ENCODE data around the gene IKZF2. TPM values are rescaled to one million over a fixed set of nuclear protein-coding genes. Genes with fewer than 3 reads are reported as not detected.

The IKZF2 gene
- total and polyA plus RNA-seq, 10 of the 15 experiments (the other 5 are each of a cell fraction or from before 2014, with no cell fraction given), result 15.2 to 266 (median 87.2) TPM

DNA sequence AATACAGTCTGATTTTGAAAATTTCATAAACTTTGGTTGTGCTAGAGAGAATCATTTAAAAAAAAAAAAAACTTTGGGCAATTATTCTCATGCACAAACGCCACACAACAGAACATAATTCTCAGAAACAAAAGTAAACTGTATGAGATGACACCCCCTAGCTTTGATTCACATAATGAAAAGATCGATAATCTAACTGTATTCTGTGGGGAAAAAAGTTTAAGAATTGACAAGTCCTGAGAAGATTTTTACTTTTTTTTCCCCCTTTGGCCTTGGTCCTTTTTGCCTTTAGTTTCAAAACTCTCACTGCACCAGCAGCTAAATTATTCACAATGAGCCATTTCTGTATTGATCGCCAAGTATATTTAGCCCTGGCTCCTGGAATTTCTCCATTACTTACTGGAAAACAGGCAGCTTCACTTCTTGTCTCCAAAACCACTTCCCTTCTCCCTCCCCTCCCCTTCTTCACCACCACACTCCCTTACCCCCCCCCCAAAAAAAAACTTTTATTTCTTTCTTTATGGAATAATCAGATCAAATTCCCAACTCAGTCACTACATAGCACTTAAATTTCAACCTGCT is 2.0 kb downstream of the IKZF2 start:
- Histone ChIP-seq H3K4me3 (peak overlapping the region; percentile 84), H3K9me3 (replicated peaks; ENCODE audit: control insufficient read depth, insufficient read depth, low read length) (no peaks in the 10 kb centered on the region), H3K4me2 (ENCODE audit: control insufficient read depth, insufficient read depth) (peak overlapping the region; percentile 19), H3K79me2 (ENCODE audit: control insufficient read depth, insufficient read depth, low read length) (peaks cover 96% of the 10 kb centered on the region), H3K9ac (ENCODE audit: control insufficient read depth, insufficient read depth, low read length) (peak overlapping the region; percentile 94), H3K27me3 (replicated peaks in 1 of 2; ENCODE audit: control insufficient read depth in 2 of 2, insufficient read depth in 2 of 2, low read length in 1 of 2) (no peaks in the 10 kb centered on the region), H3K4me1 (ENCODE audit: control insufficient read depth, insufficient read depth, low read length) (no peaks in the 10 kb centered on the region), H3K36me3 (ENCODE audit: control insufficient read depth in 2 of 2, insufficient read depth in 2 of 2, low read length in 1 of 2) (peaks cover 0 to 5% of the 10 kb centered on the region in 2 experiments; a peak in 1 of 4 replicates), H4K20me1 (ENCODE audit: control insufficient read depth, insufficient read depth) (no peaks in the 10 kb centered on the region), H3K27ac (ENCODE audit: control insufficient read depth, insufficient read depth) (peak overlapping the region; percentile 92), H2AFZ (ENCODE audit: control insufficient read depth, low read depth, low read length) (no peak overlapping the region; the same call in 1 of the 2 replicates)
- 1% methylated on average over 3 of the region's 3 CpGs for WGBS (ENCODE audit: insufficient coverage, insufficient replicate concordance, low lambda C conversion rate, missing lambda C conversion rate)
- ChIA-PET SMC1A (ENCODE audit: uncharacterized antibody, unreplicated experiment) (interaction anchor here (0.7 to 24.8 kb wide), 26 partner anchors 9 to 461 kb away, joined by 3 to 467 read pairs (median 6); no protein-coding TSS in a partner anchor), RAD21 (ENCODE audit: unreplicated experiment) (interaction anchor here (0.6 to 27.1 kb wide), 27 partner anchors 8 to 1166 kb away, joined by 3 to 540 read pairs (median 5); partner anchors contain the start of gene SPAG16), CTCF (interaction anchor here (0.6 to 10.6 kb wide), 34 partner anchors 11 to 553 kb away, joined by 3 to 105 read pairs (median 5); no protein-coding TSS in a partner anchor), POLR2A (interaction anchor here (0.7 to 13.2 kb wide), 14 partner anchors 9 to 595 kb away, joined by 3 to 232 read pairs (median 5); no protein-coding TSS in a partner anchor)
- ATAC-seq, result no peak
- DNase-seq (ENCODE audit: low read depth, low spot score), result no peak
- in situ Hi-C loops (cut with MboI) (no loop called here), intact Hi-C loops (cut with micrococcal nuclease; ENCODE audit: unreplicated experiment) (loop anchor here (1.0 kb wide), 1 partner anchor 131 kb away; no protein-coding TSS in a partner anchor)
- FAIRE-seq, result no peak
- no TSS peak for BruUV-seq (replicated peaks)
- TF ChIP-seq NFIC (IDR thresholded peaks at IDR 0.05; ENCODE audit: low read depth, low read length) (peak; percentile 47), BMI1 (IDR thresholded peaks at IDR 0.05; ENCODE audit: borderline replicate concordance) (no peak), GATAD2B (conservative IDR thresholded peaks at IDR 0.05; ENCODE audit: low read depth) (no peak), LARP7 (IDR thresholded peaks at IDR 0.05) (no peak), RAD21 (IDR thresholded peaks at IDR 0.05; ENCODE audit: insufficient read depth, low read depth, low read length) (peak; percentile 25; the same call in 1 of the 2 replicates), TCF7 (IDR thresholded peaks at IDR 0.05; ENCODE audit: borderline replicate concordance) (peak; percentile 26; the same call in 1 of the 2 replicates), EED (IDR thresholded peaks at IDR 0.05; ENCODE audit: low read depth) (no peak), RFX5 (IDR thresholded peaks at IDR 0.05; ENCODE audit: low read depth, low read length) (no peak), CREB1 (IDR thresholded peaks at IDR 0.05; ENCODE audit: low read depth) (no peak), CHD1 (IDR thresholded peaks at IDR 0.05; ENCODE audit: low read depth, low read length) (0 out of 2 replicates have a peak, but pooled peaks have one; percentile 42)
- TF ChIP-seq, protein P1, sequence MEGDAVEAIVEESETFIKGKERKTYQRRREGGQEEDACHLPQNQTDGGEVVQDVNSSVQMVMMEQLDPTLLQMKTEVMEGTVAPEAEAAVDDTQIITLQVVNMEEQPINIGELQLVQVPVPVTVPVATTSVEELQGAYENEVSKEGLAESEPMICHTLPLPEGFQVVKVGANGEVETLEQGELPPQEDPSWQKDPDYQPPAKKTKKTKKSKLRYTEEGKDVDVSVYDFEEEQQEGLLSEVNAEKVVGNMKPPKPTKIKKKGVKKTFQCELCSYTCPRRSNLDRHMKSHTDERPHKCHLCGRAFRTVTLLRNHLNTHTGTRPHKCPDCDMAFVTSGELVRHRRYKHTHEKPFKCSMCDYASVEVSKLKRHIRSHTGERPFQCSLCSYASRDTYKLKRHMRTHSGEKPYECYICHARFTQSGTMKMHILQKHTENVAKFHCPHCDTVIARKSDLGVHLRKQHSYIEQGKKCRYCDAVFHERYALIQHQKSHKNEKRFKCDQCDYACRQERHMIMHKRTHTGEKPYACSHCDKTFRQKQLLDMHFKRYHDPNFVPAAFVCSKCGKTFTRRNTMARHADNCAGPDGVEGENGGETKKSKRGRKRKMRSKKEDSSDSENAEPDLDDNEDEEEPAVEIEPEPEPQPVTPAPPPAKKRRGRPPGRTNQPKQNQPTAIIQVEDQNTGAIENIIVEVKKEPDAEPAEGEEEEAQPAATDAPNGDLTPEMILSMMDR (IDR thresholded peaks at IDR 0.05 in 2 of 3, conservative IDR thresholded peaks at IDR 0.05 in 1 of 3; ENCODE audit: control insufficient read depth in 2 of 3, extremely low read depth in 1 of 3, insufficient read depth in 1 of 3, low read depth in 3 of 3, low read length in 3 of 3), result peak in 1 of 3 experiments; percentile 19; a peak in 1 of 6 replicates
- TF ChIP-seq, protein P2, sequence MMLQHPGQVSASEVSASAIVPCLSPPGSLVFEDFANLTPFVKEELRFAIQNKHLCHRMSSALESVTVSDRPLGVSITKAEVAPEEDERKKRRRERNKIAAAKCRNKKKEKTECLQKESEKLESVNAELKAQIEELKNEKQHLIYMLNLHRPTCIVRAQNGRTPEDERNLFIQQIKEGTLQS (IDR thresholded peaks at IDR 0.05; ENCODE audit: borderline replicate concordance, extremely low read depth, low read depth, low read length), result no peak
- TF ChIP-seq, protein P3, sequence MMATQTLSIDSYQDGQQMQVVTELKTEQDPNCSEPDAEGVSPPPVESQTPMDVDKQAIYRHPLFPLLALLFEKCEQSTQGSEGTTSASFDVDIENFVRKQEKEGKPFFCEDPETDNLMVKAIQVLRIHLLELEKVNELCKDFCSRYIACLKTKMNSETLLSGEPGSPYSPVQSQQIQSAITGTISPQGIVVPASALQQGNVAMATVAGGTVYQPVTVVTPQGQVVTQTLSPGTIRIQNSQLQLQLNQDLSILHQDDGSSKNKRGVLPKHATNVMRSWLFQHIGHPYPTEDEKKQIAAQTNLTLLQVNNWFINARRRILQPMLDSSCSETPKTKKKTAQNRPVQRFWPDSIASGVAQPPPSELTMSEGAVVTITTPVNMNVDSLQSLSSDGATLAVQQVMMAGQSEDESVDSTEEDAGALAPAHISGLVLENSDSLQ (IDR thresholded peaks at IDR 0.05), result no peak
- TF ChIP-seq, protein P4, sequence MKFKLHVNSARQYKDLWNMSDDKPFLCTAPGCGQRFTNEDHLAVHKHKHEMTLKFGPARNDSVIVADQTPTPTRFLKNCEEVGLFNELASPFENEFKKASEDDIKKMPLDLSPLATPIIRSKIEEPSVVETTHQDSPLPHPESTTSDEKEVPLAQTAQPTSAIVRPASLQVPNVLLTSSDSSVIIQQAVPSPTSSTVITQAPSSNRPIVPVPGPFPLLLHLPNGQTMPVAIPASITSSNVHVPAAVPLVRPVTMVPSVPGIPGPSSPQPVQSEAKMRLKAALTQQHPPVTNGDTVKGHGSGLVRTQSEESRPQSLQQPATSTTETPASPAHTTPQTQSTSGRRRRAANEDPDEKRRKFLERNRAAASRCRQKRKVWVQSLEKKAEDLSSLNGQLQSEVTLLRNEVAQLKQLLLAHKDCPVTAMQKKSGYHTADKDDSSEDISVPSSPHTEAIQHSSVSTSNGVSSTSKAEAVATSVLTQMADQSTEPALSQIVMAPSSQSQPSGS (IDR thresholded peaks at IDR 0.05; ENCODE audit: low read length), result no peak

Measured in GM12878 (cell line).